NCI-H1092 (cell line): ENCODE measurements around the gene ARHGAP22.

Experiments used
- DNase-seq: peaks from one replicate; lab custom pipeline; 2025; lab: John Stamatoyannopoulos, UW

ARHGAP22 gene

GRCh38 chr10:48463318-48464003, 141.4 kb downstream of the ARHGAP22 start:
- DNase-seq: no peak

GRCh38 chr10:48462482-48463020, 142.3 kb downstream of the ARHGAP22 start:
- DNase-seq: no peak

- DNase-seq: no peak
Measured at GRCh38 chr10:48461623-48462481, 143.0 kb downstream of the ARHGAP22 start.

- no peak for DNase-seq
Measured at GRCh38 chr10:48460182-48460581, 144.7 kb downstream of the ARHGAP22 start.

GRCh38 chr10:48459270-48460150, 145.4 kb downstream of the ARHGAP22 start:
- DNase-seq: no peak

- no peak for DNase-seq
Measured at GRCh38 chr10:48458662-48459048, 146.2 kb downstream of the ARHGAP22 start.

- no peak for DNase-seq
Measured at GRCh38 chr10:48457949-48458661, 146.8 kb downstream of the ARHGAP22 start.

GRCh38 chr10:48456808-48457761, 147.8 kb downstream of the ARHGAP22 start:
- DNase-seq: no peak

- no peak for DNase-seq
Measured at GRCh38 chr10:48456361-48456804, 148.5 kb downstream of the ARHGAP22 start.

GRCh38 chr10:48455392-48456151, 149.3 kb downstream of the ARHGAP22 start:
- DNase-seq: no peak

GRCh38 chr10:48455055-48455391, 149.8 kb downstream of the ARHGAP22 start:
- no peak for DNase-seq

- DNase-seq: no peak
Measured at GRCh38 chr10:48454302-48455054, 150.4 kb downstream of the ARHGAP22 start.

GRCh38 chr10:48453451-48454301, 151.2 kb downstream of the ARHGAP22 start:
- DNase-seq: no peak

GRCh38 chr10:48452879-48453412, 151.9 kb downstream of the ARHGAP22 start:
- no peak for DNase-seq

GRCh38 chr10:48451969-48452878, 152.6 kb downstream of the ARHGAP22 start:
- DNase-seq: no peak

- DNase-seq: no peak
Measured at GRCh38 chr10:48450741-48451466, 154.0 kb downstream of the ARHGAP22 start.
